ENCODE data around the gene SAMD14.

- no peak for TF ChIP-seq ESRRA (CRISPR knock-in tag; IDR thresholded peaks at IDR 0.05; ENCODE audit: borderline replicate concordance)
- TF ChIP-seq SMAD4 (CRISPR knock-in tag; IDR thresholded peaks at IDR 0.05) = no peak
- no peak for TF ChIP-seq CREB1 (CRISPR knock-in tag; IDR thresholded peaks at IDR 0.05)
- no peak for TF ChIP-seq PRDM15 (CRISPR knock-in tag; IDR thresholded peaks at IDR 0.05)
- no peak for TF ChIP-seq EMX1 (CRISPR knock-in tag; IDR thresholded peaks at IDR 0.05)
- no peak for TF ChIP-seq E2F1 (CRISPR knock-in tag; IDR thresholded peaks at IDR 0.05)
- no peak for TF ChIP-seq CTCF (IDR thresholded peaks at IDR 0.05)
- TF ChIP-seq HMGXB4 (CRISPR knock-in tag; IDR thresholded peaks at IDR 0.05) = no peak
- TF ChIP-seq FOXP4 (CRISPR knock-in tag; IDR thresholded peaks at IDR 0.05) = no peak
- no peak for TF ChIP-seq ZNF317 (CRISPR knock-in tag; IDR thresholded peaks at IDR 0.05; ENCODE audit: borderline replicate concordance, low read depth)
- TF ChIP-seq IRF1 (CRISPR knock-in tag; IDR thresholded peaks at IDR 0.05) = no peak
- TF ChIP-seq USF1 (CRISPR knock-in tag; IDR thresholded peaks at IDR 0.05) = no peak
- TF ChIP-seq NR3C1 (CRISPR knock-in tag; conservative IDR thresholded peaks at IDR 0.05; ENCODE audit: low read depth) = no peak
Measured at GRCh38 chr17:50147841-50148225, 17.9 kb upstream of the SAMD14 start.

All from WTC11 (cell line).